HL-60 (cell line): ENCODE measurements around the gene NCAPG2.

Experiments
- DNase-seq, 2 experiments: peaks; one replicate each; pipeline ENCODE4 v3.0.0-alpha.2; 2010 to 2020; ENCODE audit warnings: low read depth in 1 of 2, low spot score in 1 of 2
- H3K27ac ChIP-seq: fragments of 250-450 bp; sonication (Bioruptor Pico); replicated peaks from 2 replicates; pipeline ENCODE4 v1.5.1; 2020; ENCODE audit warnings: mild to moderate bottlenecking, moderate library complexity
- H3K27me3 ChIP-seq: fragments of 250-450 bp; sonication (Bioruptor Pico); 2 replicates; pipeline ENCODE4 v1.5.1; 2021; ENCODE audit warnings: mild to moderate bottlenecking, moderate library complexity; ENCODE audit not compliant: insufficient read depth, poor library complexity, severe bottlenecking
- H3K4me3 ChIP-seq: replicated peaks from 2 replicates; pipeline ENCODE4 v1.5.1; 2011; ENCODE audit warnings: mild to moderate bottlenecking, control low read depth, low read length; ENCODE audit not compliant: insufficient read depth
- GABPA ChIP-seq: IDR thresholded peaks from 2 replicates; pipeline ENCODE4 v1.6.1; 2012; ENCODE audit warnings: low read depth
- POLR2AphosphoS5 ChIP-seq: IDR thresholded peaks from 2 replicates; pipeline ENCODE4 v1.6.1; 2012; ENCODE audit warnings: low read depth
- REST ChIP-seq: IDR thresholded peaks from 2 replicates; pipeline ENCODE4 v1.6.1; 2012; ENCODE audit warnings: low read depth; ENCODE audit not compliant: insufficient replicate concordance
- SPI1 ChIP-seq: IDR thresholded peaks from 2 replicates; pipeline ENCODE4 v1.6.1; 2012; ENCODE audit warnings: low read depth, mild to moderate bottlenecking, borderline replicate concordance
- TF ChIP-seq, protein P1 (sequence below): IDR thresholded peaks from one replicate; pipeline ENCODE4 v1.5.1; 2011; ENCODE audit warnings: low read length, control low read depth, inconsistent platforms; ENCODE audit not compliant: insufficient read depth

The NCAPG2 gene

DNA sequence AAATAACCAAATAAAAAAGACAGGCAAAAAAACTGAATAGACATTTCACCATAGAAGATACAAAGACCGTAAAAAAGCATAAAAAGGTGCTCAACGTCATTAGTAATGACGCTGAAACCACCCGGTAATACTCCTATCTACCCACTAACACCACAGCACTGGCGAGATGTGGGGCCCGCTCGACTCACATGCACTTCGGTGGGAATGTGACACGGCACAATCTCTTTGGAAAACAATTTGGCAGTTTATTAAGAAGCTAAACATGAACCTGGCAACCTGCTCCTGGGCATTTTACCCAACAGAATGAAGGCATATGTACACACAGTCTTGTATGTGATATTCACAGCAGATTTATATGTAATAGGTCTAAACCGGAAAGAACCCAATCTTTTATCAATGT, 42.8 kb upstream of the NCAPG2 start:
- TF ChIP-seq SPI1 (no peak), POLR2AphosphoS5 (no peak)
- Histone ChIP-seq H3K27ac (no peak overlapping the region), H3K4me3 (no peak overlapping the region), H3K27me3 (no peaks in the 10 kb centered on the region)
- no peak for DNase-seq

DNA sequence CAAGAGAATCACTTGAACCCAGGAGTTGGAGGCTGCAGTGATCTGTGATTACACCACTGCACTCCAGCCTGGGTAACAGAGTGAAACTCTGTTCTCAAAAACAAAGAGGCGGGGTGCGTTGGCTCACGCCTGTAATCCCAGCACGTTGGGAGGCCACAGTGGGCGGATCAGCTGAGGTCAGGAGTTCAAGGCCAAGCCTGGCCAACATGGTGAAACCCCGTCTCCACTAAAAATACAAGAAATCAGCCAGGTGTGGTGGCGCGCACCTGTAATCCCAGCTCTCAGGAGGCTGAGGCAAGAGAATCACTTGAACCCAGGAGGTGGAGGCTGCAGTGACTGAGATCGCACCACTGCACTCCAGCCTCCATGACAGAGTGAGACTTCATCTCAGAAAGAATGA, 42.4 kb upstream of the NCAPG2 start:
- TF ChIP-seq POLR2AphosphoS5, result no peak
- TF ChIP-seq GABPA, result no peak
- TF ChIP-seq, protein P1, sequence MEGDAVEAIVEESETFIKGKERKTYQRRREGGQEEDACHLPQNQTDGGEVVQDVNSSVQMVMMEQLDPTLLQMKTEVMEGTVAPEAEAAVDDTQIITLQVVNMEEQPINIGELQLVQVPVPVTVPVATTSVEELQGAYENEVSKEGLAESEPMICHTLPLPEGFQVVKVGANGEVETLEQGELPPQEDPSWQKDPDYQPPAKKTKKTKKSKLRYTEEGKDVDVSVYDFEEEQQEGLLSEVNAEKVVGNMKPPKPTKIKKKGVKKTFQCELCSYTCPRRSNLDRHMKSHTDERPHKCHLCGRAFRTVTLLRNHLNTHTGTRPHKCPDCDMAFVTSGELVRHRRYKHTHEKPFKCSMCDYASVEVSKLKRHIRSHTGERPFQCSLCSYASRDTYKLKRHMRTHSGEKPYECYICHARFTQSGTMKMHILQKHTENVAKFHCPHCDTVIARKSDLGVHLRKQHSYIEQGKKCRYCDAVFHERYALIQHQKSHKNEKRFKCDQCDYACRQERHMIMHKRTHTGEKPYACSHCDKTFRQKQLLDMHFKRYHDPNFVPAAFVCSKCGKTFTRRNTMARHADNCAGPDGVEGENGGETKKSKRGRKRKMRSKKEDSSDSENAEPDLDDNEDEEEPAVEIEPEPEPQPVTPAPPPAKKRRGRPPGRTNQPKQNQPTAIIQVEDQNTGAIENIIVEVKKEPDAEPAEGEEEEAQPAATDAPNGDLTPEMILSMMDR, result no peak
- no peak for TF ChIP-seq REST
- TF ChIP-seq SPI1, result no peak
- no peaks in the 10 kb centered on the region for H3K27me3 ChIP-seq

GRCh38 chr7:158745057-158745715, 40.6 kb upstream of the NCAPG2 start:
- H3K27ac ChIP-seq, result no peak overlapping the region
- H3K27me3 ChIP-seq, result no peaks in the 10 kb centered on the region
- no peak for DNase-seq
- no peak overlapping the region for H3K4me3 ChIP-seq
- TF ChIP-seq SPI1 (no peak), GABPA (no peak), REST (no peak), POLR2AphosphoS5 (no peak)
- TF ChIP-seq, protein P1, result no peak

More for the DNA sequence above, 42.4 kb upstream of the NCAPG2 start:
- H3K27ac ChIP-seq, result no peak overlapping the region
- no peak overlapping the region for H3K4me3 ChIP-seq
- no peak for DNase-seq

DNA sequence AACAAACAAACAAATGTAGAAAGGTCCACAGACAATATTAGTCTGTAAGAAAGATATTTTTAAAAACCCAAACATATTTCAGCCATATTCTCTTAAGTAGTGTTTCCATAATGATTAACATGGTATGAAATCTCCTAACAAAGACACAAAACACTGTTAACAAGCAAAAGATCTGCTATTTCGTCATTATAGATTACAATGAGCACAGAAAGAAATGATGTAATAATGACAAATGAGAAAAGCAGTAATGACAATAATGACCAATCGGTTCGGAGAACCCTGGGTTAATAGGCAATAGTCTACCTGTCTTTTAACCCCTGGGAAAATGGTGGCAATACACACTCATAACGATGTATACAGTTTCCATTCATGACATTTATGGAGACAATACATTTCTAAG, 39.5 kb upstream of the NCAPG2 start:
- no peak for DNase-seq
- Histone ChIP-seq H3K27me3 (no peaks in the 10 kb centered on the region), H3K4me3 (no peak overlapping the region), H3K27ac (no peak overlapping the region)
- no peak for TF ChIP-seq GABPA
- TF ChIP-seq, protein P1, result no peak
- no peak for TF ChIP-seq REST
- TF ChIP-seq POLR2AphosphoS5, result no peak
- TF ChIP-seq SPI1, result no peak
